Stimulated activated CD8-positive, alpha-beta memory T cell treated with anti-CD3 and anti-CD28 coated beads, Interleukin-12 subunit alpha, Interleukin-12 subunit beta, amount 100 ng/mL, for 24 hours (primary cell): ENCODE data around the gene KIDINS220.
"Not testable (repeated sequence)": the region's sequence is repeated elsewhere in the genome, so short reads cannot be mapped to it uniquely, and the experiment has no call there.

Source experiments
- DNase-seq: peaks from one replicate; pipeline ENCODE4 v3.0.0-alpha.2; 2020; ENCODE audit errors: extremely low read depth

KIDINS220 gene

DNA sequence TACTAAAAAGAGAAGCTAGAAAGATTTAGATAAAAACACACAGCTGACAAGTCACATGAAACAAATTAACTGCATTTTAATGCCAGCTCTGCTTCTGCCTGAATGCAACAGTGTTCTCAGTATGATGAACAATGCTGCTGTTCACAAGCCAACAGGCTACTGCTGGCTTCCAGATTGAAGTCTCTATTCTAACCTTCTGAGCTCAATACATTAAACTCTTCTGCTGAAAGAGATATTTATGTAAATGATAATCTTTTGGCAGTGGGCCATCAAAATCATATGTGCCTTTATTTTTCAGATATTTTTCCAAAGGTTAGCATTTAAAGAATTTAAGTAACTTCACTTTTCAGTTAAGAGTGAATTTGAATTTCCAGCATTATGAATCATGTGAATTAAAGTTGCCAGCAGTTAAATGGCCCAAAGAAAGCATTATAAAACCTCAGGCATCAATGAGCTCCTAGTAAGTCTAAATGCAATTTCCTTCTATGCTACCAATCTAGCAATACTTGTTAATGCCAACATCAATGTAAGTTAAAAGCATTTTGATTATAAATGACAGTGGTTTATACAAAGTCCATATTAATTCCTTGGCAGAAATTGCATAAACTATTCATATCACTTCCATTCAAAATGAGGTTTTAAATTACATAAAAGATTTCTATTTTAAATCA lies 83.2 kb downstream of the KIDINS220 start:
- no peak for DNase-seq

- DNase-seq: no peak
Measured at GRCh38 chr2:8753609-8754008, 83.8 kb downstream of the KIDINS220 start.

GRCh38 chr2:8752385-8752784 lies 85.0 kb downstream of the KIDINS220 start:
- no peak for DNase-seq

GRCh38 chr2:8750221-8750620 lies 87.2 kb downstream of the KIDINS220 start:
- DNase-seq: no peak

GRCh38 chr2:8743261-8743660 lies 94.2 kb downstream of the KIDINS220 start:
- no peak for DNase-seq

GRCh38 chr2:8740136-8740535 lies 97.3 kb downstream of the KIDINS220 start:
- no peak for DNase-seq

GRCh38 chr2:8737571-8738175 lies 99.7 kb downstream of the KIDINS220 start:
- DNase-seq: no peak

- no peak for DNase-seq
Measured at GRCh38 chr2:8732601-8733000, 104.8 kb downstream of the KIDINS220 start.

- DNase-seq: no peak
Measured at GRCh38 chr2:8729939-8730338, 107.5 kb downstream of the KIDINS220 start.

GRCh38 chr2:8729101-8729500 lies 108.3 kb downstream of the KIDINS220 start:
- DNase-seq: not testable (repeated sequence)

DNA sequence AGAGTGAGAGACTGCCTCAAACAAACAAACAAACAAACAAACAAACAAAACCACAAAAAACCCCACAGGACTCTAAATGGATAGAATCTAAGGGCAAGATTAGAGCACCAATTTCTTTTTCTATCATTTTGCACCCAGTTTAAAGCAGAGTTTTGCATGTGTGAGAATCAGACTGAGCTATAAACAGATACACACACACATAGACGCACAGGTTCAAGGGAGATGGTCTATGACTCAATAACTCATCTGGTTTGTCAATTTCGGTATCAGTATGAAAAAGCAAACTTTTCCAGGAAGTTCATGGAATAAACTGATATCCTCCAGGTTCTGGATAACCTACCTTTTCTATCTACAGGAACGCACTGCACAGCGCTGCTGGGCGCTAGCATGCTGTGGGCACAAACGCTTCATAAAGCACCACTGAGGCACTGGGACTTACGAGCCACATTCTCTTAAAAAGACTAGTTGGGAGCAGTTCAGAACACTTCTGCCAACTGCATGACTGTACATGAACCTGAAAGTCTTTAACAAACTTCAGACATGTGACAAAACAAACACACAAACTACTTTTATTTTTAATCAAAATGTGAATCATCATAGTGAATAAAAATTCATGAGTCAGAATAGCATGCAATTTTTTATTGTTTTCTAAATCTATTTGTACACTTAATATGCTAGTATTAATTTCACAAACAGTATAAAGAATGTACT lies 109.0 kb downstream of the KIDINS220 start:
- DNase-seq: no peak

DNA sequence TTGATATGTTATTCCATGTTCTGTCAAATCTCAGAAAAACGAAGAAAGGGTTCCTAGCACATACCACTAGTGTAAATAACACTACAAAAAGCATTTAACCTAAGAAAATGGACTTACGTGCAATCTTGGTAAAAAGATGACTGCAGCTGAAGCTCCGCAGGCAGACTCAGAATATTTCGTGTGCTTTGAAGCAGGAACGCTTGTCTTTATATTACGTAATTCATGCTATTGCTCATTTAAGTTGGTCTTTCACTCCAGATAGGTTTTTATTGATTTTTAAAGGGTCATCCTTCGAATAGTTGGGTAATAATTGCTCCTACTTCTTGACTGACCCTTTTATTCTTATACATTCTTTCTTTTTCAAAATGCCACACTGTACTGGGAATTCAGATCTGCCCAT lies 111.6 kb downstream of the KIDINS220 start:
- no peak for DNase-seq

DNA sequence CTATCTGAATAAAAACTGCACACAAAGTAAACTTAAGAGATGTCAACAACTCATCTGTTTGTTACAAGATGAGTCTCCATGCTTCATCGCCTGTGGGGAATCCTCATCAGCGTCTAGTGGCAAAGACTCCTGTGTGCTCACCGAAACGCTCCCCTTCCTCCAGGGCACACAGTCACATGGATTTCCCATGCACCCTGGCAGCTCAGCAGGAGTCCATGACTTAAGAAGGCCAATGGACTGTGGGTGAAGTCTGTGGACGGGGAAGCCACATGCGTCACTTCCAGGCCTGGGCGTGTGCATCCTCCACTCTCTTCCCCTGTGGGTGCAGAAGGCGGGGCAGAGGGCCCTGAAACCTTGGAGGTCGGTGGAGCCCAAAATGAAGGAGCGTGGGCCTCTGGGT lies 114.4 kb downstream of the KIDINS220 start:
- no peak for DNase-seq

DNA sequence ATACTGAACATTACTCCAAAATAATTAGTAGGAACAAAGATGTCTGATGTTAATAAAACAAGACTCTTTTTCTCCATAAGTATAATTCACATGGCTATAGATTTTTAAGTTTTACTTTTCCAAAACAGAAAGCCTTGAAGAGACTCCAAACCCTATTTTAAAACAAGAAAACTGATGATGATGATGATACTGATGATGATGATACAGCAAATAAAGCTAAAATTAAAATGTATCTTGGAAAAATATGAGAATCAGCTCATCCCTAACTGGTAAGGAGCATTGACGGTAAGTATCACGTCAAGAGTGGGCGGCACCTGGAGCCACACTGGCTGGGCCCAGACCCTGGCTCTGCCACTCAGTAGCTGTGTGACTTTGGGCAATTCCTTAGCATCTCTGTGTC lies 116.0 kb downstream of the KIDINS220 start:
- DNase-seq: no peak

DNA sequence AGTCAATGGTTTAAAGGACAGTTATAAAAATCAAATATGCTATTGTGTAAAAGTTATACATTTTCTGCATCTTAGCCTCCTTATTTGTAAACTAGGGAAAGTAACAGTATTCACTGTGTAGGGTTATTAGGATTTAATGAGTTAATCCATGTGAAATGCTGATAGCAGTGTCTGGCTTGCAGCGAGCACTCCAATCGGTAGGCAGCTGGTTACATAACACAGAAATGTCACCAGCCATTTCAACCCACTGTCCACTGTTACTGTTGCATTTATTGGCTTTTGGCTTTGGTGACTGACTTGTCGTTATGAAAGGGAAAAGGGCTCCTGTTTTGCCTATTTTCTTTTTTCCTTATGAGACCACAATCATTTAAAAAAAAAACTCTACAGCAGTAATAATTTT lies 116.7 kb downstream of the KIDINS220 start:
- DNase-seq: no peak

DNA sequence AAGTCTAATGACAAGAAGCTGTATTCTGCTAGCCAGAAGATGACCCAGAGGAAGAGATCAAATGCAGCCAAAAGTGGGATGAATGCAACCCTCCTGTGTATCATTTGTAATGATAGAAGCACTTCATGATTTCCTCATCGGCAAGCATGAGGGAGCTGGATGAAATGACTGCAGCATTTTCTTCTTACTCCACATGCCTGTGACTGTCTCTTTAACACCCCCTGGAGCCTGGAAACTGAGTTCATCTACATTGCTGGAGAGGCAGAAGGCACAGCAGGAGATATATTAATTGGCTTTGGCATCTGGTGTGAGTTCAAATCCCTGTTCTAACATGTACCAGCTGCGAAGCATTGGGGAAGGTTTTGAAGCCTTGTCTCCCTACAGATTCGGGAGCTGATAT lies 117.9 kb downstream of the KIDINS220 start:
- DNase-seq: no peak

- DNase-seq: no peak
Measured at GRCh38 chr2:8714971-8715370, 122.4 kb downstream of the KIDINS220 start.

DNA sequence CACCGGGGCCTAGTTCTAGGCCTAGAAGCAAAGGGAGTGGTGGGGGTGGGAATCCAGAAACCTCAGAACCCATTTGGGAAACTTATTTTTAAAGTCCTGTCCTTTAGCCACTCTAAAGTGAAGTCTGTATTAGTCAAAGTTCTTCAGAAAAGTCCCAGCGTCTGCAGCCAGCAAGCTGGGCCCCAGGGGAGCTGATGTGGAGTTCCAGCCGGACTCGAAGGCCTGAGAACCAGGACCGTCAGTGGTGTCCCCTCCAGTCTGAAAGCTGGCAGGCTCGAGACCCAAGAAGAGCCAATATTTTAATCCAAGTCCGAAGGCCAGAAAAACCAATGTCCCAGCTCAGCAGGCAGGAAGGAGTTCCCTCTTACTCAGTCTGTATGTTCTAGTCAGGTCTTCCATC lies 123.1 kb downstream of the KIDINS220 start:
- DNase-seq: no peak

GRCh38 chr2:8710951-8711350 lies 126.5 kb downstream of the KIDINS220 start:
- no peak for DNase-seq

DNA sequence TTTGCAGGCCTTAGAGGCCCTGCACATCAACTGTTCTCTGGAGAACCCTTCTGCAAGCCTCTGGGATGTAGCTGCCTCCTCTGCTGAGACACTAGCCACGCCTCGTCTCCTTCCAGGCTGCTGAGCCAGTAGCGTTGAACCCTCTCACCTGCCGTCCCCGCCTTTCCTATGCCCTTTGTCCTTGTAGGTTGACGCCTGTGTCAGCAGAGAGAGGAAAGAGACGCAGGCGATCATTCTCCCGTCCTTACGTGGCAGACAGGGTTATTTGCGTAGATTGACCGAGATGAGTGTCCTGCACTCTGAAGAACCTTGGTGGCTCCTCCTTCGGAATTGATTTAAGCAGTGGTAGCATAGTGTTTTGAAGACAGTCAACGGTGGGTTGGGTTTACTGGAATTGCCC lies 127.8 kb downstream of the KIDINS220 start:
- DNase-seq: no peak

GRCh38 chr2:8704906-8705305 lies 132.5 kb downstream of the KIDINS220 start:
- no peak for DNase-seq

DNA sequence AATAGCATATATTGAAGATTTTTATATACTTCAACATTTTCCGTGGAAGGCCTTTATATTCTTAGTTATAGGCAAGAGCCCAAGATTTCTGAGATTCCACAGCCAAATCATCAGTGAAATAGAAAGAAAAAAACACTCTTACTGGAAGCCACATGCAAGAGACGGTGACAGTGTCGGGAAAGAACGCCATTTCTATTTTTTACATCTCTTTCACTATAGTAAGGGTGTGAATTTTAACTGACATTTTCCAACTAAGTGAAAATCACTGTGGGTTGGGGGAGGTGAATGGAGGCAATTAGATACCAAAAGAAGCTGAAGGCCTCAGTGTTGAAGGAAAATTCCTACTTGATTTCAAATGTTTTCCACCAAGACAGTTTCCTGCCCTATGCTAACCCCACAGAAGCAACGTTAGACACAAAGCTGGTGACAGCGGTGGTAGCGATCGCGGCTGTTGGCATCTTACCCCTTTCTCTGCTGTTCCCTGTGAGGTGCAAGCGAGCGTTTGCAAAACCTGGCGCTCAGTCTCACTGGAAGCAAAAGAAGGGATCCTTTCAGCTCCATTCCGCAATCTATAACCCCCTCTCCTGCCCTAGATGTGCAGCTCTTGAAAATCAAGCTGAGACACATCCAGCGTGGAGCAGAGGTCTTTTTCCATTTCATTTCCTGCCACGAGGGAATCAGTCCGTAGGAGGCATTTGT lies 135.6 kb downstream of the KIDINS220 start:
- DNase-seq: no peak

- no peak for DNase-seq
Measured at GRCh38 chr2:8699839-8700238, 137.6 kb downstream of the KIDINS220 start.
